Activated CD4-positive, alpha-beta memory T cell treated with anti-CD3 and anti-CD28 coated beads for 36 hours (primary cell): ENCODE measurements around the gene MAPKAPK3. TPM values are rescaled to one million over a fixed set of nuclear protein-coding genes. Genes with fewer than 3 reads are reported as not detected.
A peak's percentile ranks its signal among the peaks of the same experiment; 100 is the strongest.

Source experiments
- CTCF ChIA-PET: fragments of 350-600 bp; sonication (Branson Sonifier 250); formaldehyde crosslinking; loops from one replicate; lab custom pipeline; 2021; ENCODE audit warnings: antibody characterized with exemption, inconsistent platforms; lab: Charles Lee
- POLR2A ChIA-PET: fragments of 350-600 bp; sonication (Branson Sonifier 250); formaldehyde crosslinking; loops from one replicate; lab custom pipeline; 2021; ENCODE audit warnings: antibody characterized with exemption; lab: Charles Lee
- DNase-seq: peaks from one replicate; pipeline ENCODE4 v3.0.0-alpha.2; 2020
- H3K27ac Mint-ChIP-seq: one replicate; pipeline ENCODE4 v1.8.0; 2021; ENCODE audit warnings: mixed read lengths
- H3K27me3 Mint-ChIP-seq: one replicate; pipeline ENCODE4 v1.8.0; 2021; ENCODE audit warnings: mixed read lengths
- H3K36me3 Mint-ChIP-seq: one replicate; pipeline ENCODE4 v1.8.0; 2021; ENCODE audit warnings: mixed read lengths
- H3K4me1 Mint-ChIP-seq: one replicate; pipeline ENCODE4 v1.8.0; 2021; ENCODE audit warnings: low read depth, mixed read lengths
- H3K4me3 Mint-ChIP-seq: one replicate; pipeline ENCODE4 v1.8.0; 2021; ENCODE audit warnings: mild to moderate bottlenecking, mixed read lengths
- H3K9me3 Mint-ChIP-seq: one replicate; pipeline ENCODE4 v1.8.0; 2021; ENCODE audit warnings: mixed read lengths
- intact Hi-C: fragments of 100-400 bp; cut with micrococcal nuclease; formaldehyde crosslinking; loops from one replicate; pipeline ENCODE4 v1.15.1; 2023
- total RNA-seq, 2 experiments: library from RNA; stranded (reverse); gene quantifications; one replicate each; pipeline ENCODE4 v1.2.3, GENCODE V29; 2021

Gene MAPKAPK3
- 100 to 1,000 TPM; 186 to 187 TPM for total RNA-seq

DNA sequence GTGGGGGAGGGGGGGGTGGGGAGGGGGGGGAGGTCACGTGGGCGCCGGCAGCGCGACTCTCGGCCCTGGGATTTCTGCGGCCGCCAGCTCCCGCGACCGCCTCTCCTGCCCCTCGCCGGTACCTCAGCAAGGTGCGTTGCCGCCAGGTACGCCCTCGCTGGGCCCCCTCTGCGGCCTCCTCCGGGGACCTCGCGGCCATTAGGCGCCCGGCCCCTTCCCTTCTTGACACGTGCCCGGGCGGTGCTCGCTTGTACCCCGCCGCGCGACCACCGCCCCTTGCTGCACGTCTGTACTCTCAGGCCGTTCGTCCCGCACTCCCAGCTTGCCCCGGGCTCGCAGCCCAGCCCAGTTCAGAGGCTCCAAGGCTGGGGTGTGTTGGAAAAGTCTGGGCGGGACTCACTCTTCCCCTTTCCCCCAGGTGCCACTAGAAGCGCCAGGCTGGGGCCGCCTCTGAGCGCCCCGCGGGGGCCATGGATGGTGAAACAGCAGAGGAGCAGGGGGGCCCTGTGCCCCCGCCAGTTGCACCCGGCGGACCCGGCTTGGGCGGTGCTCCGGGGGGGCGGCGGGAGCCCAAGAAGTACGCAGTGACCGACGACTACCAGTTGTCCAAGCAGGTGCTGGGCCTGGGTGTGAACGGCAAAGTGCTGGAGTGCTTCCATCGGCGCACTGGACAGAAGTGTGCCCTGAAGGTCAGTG, at the start of gene MAPKAPK3:
MAPKAPK3 (plus strand) TSS at position 56 of the 696 bp plus-strand sequence; CDS start at position 471, 415 bp downstream.
- Mint-ChIP-seq H3K27ac (peak within 1 kb of the TSS; percentile 92), H3K4me3 (peak within 1 kb of the TSS; percentile 93), H3K27me3 (peaks cover 2% of the 10 kb centered on the region), H3K36me3 (peaks cover 68% of the 10 kb centered on the region), H3K4me1 (peaks cover 64% of the 10 kb centered on the region), H3K9me3 (no peaks in the 10 kb centered on the region)
- ChIA-PET POLR2A (interaction anchor here (0.7 to 24.8 kb wide), 12 partner anchors 8 to 768 kb away, joined by 3 to 1013 read pairs (median 6); partner anchors contain the start of genes C3orf18, HEMK1 and MANF), CTCF (interaction anchor here (1.0 to 20.7 kb wide), 26 partner anchors 7 to 772 kb away, joined by 3 to 908 read pairs (median 12); partner anchors contain the start of genes C3orf18, DOCK3 and HEMK1)
- intact Hi-C loops = loop anchor here (2.0 to 5.0 kb wide), 4 partner anchors 355 to 1055 kb away; partner anchors contain the start of genes MANF and TEX264
- DNase-seq = peak; percentile 53

DNA sequence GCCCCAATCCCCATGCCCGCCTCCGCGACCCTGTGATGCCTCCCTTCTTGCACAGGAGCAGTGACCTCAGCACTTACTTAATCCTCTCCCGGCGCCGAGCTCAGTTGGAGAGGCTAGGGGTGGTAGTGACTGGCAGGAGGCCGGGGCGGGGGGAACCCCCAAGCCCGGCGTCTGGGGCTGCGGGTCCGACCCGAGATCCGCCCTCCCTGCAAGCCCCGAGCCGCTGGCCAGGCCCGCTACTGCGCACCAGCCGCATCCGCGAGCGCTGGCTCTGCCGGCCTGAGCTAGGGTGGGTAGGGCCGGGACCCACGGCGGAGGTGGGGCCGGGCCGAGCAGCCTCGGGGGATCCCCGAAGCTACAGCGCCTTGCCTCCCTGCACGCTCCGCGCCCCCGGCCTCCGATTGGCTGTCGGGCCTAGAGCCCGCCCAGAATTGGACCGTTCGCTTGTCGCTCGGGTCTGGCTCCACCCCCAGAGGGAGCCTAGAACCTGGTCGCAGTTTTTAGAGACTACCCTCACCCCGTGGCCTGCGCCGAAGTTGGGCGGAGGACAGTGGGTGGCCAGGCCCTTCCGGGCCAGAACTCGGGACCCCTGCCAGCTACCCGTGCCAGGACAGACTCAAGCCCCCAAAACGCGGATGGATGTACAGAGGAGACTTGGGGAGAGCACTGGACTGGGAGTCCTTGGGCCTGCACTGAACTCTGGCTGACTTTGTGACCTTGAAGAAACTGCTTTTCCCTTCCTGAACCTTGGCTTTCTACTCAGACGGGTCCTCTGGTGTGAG, 49.4 kb upstream of the MAPKAPK3 start, which contains the start of gene C3orf18:
C3orf18 (minus strand) TSS at position 362 of the 782 bp plus-strand sequence. CDS start 2,048 bp downstream, outside the sequence.
- intact Hi-C loops = loop anchor here (5.0 kb wide), 1 partner anchor 210 kb away; the partner anchor contains the start of gene TMEM115
- POLR2A ChIA-PET = interaction anchor here (1.2 to 14.0 kb wide), 3 partner anchors 23 to 217 kb away, joined by 3 to 1013 read pairs (median 510); partner anchors contain the start of genes CISH, CYB561D2, MAPKAPK3 and NPRL2

GRCh38 chr3:50568947-50569749, 47.8 kb upstream of the MAPKAPK3 start, which contains the start of gene HEMK1:
Gene HEMK1 (plus strand): TSS chr3:50569522. CDS start chr3:50571105, 1,583 bp downstream.
- DNase-seq = peak; percentile 98
- ChIA-PET CTCF (interaction anchor here (1.5 to 14.6 kb wide), 7 partner anchors 12 to 820 kb away, joined by 6 to 908 read pairs (median 13); partner anchors contain the start of genes CISH and MAPKAPK3), POLR2A (interaction anchor here (0.8 to 14.0 kb wide), 8 partner anchors 9 to 232 kb away, joined by 3 to 1013 read pairs (median 4); partner anchors contain the start of genes CISH, CYB561D2, MAPKAPK3 and NPRL2)
- peak within 1 kb of the TSS; percentile 95 for H3K27ac Mint-ChIP-seq
- peak within 1 kb of the TSS; percentile 99 for H3K4me3 Mint-ChIP-seq
- H3K4me1 Mint-ChIP-seq = peaks cover 56% of the 10 kb centered on the region
- no peaks in the 10 kb centered on the region for H3K27me3 Mint-ChIP-seq
- no peaks in the 10 kb centered on the region for H3K9me3 Mint-ChIP-seq
- intact Hi-C loops = loop anchor here (1.0 to 5.0 kb wide), 2 partner anchors 212 to 931 kb away; partner anchors contain the start of genes DCAF1 and TMEM115
- H3K36me3 Mint-ChIP-seq = peaks cover 49% of the 10 kb centered on the region

More for the DNA sequence above, 49.4 kb upstream of the MAPKAPK3 start, which contains the start of gene C3orf18:
- CTCF ChIA-PET = interaction anchor here (0.7 to 14.6 kb wide), 7 partner anchors 18 to 138 kb away, joined by 3 to 908 read pairs (median 9); partner anchors contain the start of genes CISH, DOCK3 and MAPKAPK3
- H3K9me3 Mint-ChIP-seq = no peaks in the 10 kb centered on the region
- DNase-seq = peak; percentile 98
- peaks cover 37% of the 10 kb centered on the region for H3K36me3 Mint-ChIP-seq
- peaks cover 42% of the 10 kb centered on the region for H3K4me1 Mint-ChIP-seq
- peak within 1 kb of the TSS; percentile 99 for H3K4me3 Mint-ChIP-seq
- peak within 1 kb of the TSS; percentile 95 for H3K27ac Mint-ChIP-seq
- no peaks in the 10 kb centered on the region for H3K27me3 Mint-ChIP-seq

DNA sequence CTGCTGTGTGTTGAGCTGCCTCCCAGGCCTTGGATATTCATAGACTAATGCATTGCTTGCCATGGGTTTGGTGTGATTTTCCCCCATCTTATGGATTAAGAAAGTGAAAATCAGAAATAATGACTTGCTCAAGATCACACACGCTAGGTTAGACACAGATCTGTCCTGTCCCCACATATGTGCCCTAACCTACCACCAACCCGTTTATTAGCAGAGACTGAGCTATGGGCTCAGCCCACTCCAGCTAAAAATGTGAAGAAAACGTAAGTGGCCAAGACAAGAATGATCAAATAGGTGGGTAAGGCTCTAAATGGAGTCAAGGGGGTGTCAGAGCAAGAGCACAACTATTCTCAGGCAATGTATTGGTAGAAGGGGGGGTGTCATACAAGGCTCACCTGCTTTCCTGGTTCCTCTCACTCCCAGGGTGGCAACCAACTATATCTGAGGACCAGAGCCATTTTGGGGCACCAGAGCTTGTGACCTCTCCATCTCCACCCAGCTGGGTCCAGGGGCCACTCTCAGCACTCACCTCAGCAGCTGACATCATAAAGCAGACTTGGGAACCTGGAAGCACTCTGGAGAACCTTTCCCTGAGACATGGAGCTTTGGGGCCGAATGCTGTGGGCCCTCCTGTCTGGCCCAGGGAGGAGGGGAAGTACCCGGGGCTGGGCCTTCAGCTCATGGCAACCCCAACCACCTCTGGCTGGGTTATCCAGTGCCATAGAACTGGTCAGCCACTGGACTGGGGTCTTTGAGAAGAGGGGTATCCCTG, 46.3 kb upstream of the MAPKAPK3 start:
- POLR2A ChIA-PET = interaction anchor here (1.1 to 14.0 kb wide), 6 partner anchors 10 to 233 kb away, joined by 3 to 1013 read pairs (median 16); partner anchors contain the start of genes CISH, CYB561D2, MAPKAPK3 and NPRL2
- intact Hi-C loops = loop anchor here (5.0 kb wide), 1 partner anchor 102 kb away; the partner anchor contains the start of gene DOCK3
- CTCF ChIA-PET = interaction anchor here (0.7 to 14.6 kb wide), 9 partner anchors 11 to 819 kb away, joined by 3 to 908 read pairs (median 13); partner anchors contain the start of genes CISH, CYB561D2, MAPKAPK3 and NPRL2
- no peak for DNase-seq
- Mint-ChIP-seq H3K36me3 (peaks cover 58% of the 10 kb centered on the region), H3K27me3 (no peaks in the 10 kb centered on the region), H3K4me3 (peak overlapping the region; percentile 99), H3K9me3 (no peaks in the 10 kb centered on the region), H3K27ac (peak overlapping the region; percentile 95), H3K4me1 (peaks cover 67% of the 10 kb centered on the region)

- DNase-seq = no peak
- Mint-ChIP-seq H3K27ac (peak overlapping the region; percentile 95), H3K4me3 (peak overlapping the region; percentile 99), H3K27me3 (no peaks in the 10 kb centered on the region), H3K36me3 (peaks cover 65% of the 10 kb centered on the region), H3K9me3 (no peaks in the 10 kb centered on the region), H3K4me1 (peaks cover 71% of the 10 kb centered on the region)
- intact Hi-C loops = loop anchor here (5.0 kb wide), 1 partner anchor 101 kb away; the partner anchor contains the start of gene DOCK3
- CTCF ChIA-PET = interaction anchor here (1.7 to 14.6 kb wide), 7 partner anchors 10 to 233 kb away, joined by 6 to 908 read pairs (median 16); partner anchors contain the start of genes CISH and MAPKAPK3
- POLR2A ChIA-PET = interaction anchor here (2.3 to 14.0 kb wide), 4 partner anchors 19 to 234 kb away, joined by 5 to 1013 read pairs (median 268); partner anchors contain the start of genes CISH and MAPKAPK3
These were observed 45.5 kb upstream of the MAPKAPK3 start for GRCh38 chr3:50571486-50571885.

- DNase-seq = peak; percentile 91
- peaks cover 67% of the 10 kb centered on the region for H3K4me1 Mint-ChIP-seq
- ChIA-PET CTCF (interaction anchor here (0.6 to 14.6 kb wide), 18 partner anchors 9 to 817 kb away, joined by 3 to 908 read pairs (median 5); partner anchors contain the start of genes CISH, CYB561D2, MANF and MAPKAPK3), POLR2A (interaction anchor here (1.0 to 14.0 kb wide), 5 partner anchors 18 to 798 kb away, joined by 3 to 1013 read pairs (median 26); partner anchors contain the start of genes CISH, MAPKAPK3 and ZMYND10)
- H3K27me3 Mint-ChIP-seq = no peaks in the 10 kb centered on the region
- H3K27ac Mint-ChIP-seq = peak overlapping the region; percentile 95
- peaks cover 70% of the 10 kb centered on the region for H3K36me3 Mint-ChIP-seq
- intact Hi-C loops = loop anchor here (1.0 to 5.0 kb wide), 4 partner anchors 29 to 100 kb away; partner anchors contain the start of gene DOCK3
- peak overlapping the region; percentile 99 for H3K4me3 Mint-ChIP-seq
- no peaks in the 10 kb centered on the region for H3K9me3 Mint-ChIP-seq
These were observed 44.8 kb upstream of the MAPKAPK3 start for GRCh38 chr3:50572158-50572557.

DNA sequence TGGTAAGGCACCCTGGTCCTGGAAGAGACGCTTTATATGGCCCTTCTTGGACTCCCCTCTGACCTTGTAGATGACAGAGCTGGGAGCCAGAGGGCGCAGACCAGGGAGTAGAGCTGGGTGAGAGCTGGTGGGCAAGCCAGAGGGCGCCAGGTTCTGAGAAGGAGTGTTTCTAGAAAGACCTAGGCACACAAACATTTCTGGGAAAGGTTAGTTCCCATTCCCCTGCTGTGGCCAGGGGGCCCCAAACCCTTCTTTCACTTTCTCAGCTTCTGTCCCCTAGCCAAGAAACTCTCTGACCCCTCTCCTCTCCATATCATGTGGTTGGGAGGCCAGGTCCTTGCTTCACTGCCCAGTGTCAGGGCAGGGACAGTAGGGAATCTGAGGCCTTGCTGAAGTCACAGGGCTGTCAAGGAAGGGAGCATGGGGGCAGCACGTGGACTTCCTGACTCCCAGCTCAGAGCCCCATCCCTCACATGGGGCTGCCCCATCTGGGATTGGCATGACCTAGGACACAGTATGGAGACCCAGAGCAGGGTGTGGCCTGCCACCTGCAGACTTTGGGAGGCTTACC, 44.1 kb upstream of the MAPKAPK3 start:
- H3K9me3 Mint-ChIP-seq = no peaks in the 10 kb centered on the region
- intact Hi-C loops = loop anchor here (1.0 to 5.0 kb wide), 6 partner anchors 15 to 812 kb away; partner anchors contain the start of genes DOCK3 and MANF
- CTCF ChIA-PET = interaction anchor here (0.6 to 14.6 kb wide), 19 partner anchors 8 to 816 kb away, joined by 3 to 908 read pairs (median 4); partner anchors contain the start of genes CISH, CYB561D2, MANF and MAPKAPK3
- no peaks in the 10 kb centered on the region for H3K27me3 Mint-ChIP-seq
- peaks cover 65% of the 10 kb centered on the region for H3K4me1 Mint-ChIP-seq
- peaks cover 75% of the 10 kb centered on the region for H3K36me3 Mint-ChIP-seq
- POLR2A ChIA-PET = interaction anchor here (0.6 to 14.0 kb wide), 7 partner anchors 17 to 798 kb away, joined by 3 to 1013 read pairs (median 5); partner anchors contain the start of genes CISH, MAPKAPK3 and ZMYND10
- peak overlapping the region; percentile 95 for H3K27ac Mint-ChIP-seq
- peak overlapping the region; percentile 99 for H3K4me3 Mint-ChIP-seq
- DNase-seq = peak; percentile 80

DNA sequence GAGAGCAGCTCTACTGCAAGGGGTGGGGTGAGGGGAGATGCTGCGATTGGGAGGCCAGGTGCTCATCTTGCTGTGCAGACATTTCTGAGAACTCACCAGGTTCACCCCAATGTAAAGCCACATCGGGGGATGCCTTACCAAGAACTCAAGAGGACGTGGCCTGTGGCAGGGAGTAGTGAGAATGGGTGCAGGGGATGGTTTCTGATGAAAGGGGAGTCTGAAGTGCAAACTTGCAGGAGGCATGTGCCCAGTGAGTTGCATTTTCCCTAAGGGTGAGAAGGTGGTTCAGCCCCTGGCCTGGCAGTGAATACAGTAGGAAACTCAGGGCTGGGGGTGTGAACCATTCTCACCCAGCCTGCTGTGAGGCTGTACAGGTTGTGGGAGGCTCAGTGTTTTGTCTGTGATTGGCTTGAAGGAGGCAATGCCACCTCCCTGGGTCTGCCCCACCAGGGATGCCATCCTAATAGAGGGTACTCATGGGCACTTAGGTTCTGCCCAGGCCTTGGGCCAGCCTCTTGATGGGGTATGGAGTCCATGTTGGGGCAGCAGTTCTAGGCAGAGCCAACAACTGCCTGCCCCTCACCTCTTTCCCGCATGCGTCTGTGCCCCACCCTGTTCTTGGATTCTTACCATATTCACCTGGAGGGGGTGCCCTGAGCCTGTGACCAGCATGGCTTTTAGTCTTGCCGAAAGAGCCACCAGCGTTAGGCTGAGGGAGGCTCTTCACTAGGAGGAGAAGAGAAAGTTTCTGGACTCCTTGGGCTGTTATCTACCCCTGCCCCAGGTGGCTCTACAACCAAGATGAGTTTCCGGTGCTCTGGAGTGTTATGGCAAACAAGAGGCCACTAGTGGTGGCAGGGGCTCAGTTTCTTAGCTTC, 43.1 kb upstream of the MAPKAPK3 start:
- peak; percentile 93 for DNase-seq
- Mint-ChIP-seq H3K27me3 (no peaks in the 10 kb centered on the region), H3K9me3 (no peaks in the 10 kb centered on the region), H3K36me3 (peaks cover 78% of the 10 kb centered on the region), H3K4me3 (peak overlapping the region; percentile 99), H3K4me1 (peaks cover 65% of the 10 kb centered on the region), H3K27ac (peak overlapping the region; percentile 95)
- POLR2A ChIA-PET = interaction anchor here (1.0 to 14.0 kb wide), 4 partner anchors 16 to 237 kb away, joined by 3 to 1013 read pairs (median 257); partner anchors contain the start of genes CISH and MAPKAPK3
- intact Hi-C loops = loop anchor here (1.0 to 5.0 kb wide), 3 partner anchors 14 to 811 kb away; partner anchors contain the start of genes DOCK3 and MANF
- CTCF ChIA-PET = interaction anchor here (0.6 to 14.6 kb wide), 10 partner anchors 10 to 80 kb away, joined by 3 to 908 read pairs (median 12); partner anchors contain the start of genes CISH and MAPKAPK3
